Activated T-cell treated with anti-CD3 and anti-CD28 coated beads for 4 hours (primary cell): ENCODE results near the gene DLG1.
"Not testable (repeated sequence)": the region's sequence is repeated elsewhere in the genome, so short reads cannot be mapped to it uniquely, and the experiment has no call there.

Experiments used
- DNase-seq: peaks from one replicate; pipeline ENCODE4 v3.0.0-alpha.2; 2020

The DLG1 gene

DNA sequence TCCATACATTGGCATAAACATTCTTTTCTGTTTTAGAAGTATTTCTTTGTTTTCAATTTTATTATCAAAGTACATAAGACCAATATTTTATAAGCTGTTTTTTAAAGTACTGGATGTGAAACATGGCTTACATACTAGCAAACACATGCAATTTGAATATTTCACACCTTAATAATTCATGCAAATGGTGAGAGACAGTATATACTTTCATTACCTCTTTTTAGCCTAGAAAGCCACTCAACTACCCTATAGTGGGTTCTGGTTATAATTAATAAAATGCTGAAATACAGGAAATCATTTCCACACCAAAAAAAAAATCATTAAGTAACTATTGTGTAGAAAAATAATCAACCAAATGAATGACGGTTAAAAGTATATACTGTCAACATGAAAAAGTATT is 230.3 kb downstream of the DLG1 start:
- no peak for DNase-seq

DNA sequence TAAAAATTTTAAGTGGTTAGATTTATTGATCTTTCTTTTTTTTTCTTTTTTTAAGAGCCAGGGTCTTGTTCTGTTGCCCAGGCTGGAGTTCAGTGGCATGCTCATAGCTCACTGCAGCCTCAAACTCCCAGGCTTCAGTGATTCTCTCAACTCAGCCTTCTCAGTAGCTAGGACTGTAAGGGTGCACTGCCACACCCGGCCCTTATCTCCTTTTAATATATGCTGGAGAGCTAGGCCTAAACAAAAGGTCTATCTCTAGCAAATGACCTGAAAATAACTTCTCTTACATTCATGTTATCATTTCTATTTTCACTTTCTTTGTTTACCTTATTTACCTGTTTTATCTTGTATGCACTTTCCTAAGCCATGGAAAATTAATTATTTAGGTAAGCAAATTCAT is 233.6 kb downstream of the DLG1 start:
- no peak for DNase-seq

DNA sequence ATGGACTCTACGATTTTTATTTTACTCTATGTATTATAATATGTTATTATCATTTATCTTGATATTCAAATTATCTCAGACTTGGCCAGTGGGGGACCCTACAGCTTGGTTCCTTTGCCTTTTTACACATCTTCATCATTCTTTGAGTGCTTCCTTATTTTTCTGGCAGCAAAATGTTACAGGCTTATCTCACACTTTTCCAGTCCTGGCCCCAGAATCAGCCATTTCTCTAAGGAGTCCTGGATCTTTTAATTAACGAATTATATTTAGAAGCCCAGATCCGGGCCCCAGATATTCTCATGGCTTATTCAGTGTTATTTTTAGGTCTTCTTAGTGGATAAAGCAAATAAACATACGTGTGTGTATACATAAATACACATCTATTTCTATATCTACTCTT is 236.0 kb downstream of the DLG1 start:
- DNase-seq, result no peak

DNA sequence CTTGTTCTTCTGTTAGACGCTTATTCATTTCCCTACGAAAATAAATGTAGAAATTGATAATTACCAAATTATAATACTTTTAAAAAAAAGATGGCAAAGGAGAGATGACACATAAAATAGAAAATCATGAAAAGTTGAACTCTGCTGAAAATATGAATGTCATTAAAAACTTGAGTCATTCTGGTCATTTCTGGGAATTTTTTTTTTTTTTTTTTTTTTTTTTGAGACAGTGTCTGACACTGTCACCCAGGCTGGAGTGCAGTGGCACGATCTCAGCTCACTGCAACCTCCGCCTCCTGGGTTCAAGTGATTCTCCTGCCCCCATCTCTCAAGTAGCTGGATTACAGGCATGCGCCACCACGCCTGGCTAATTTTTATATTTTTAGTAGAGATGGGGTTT is 246.8 kb downstream of the DLG1 start:
- not testable (repeated sequence) for DNase-seq

DNA sequence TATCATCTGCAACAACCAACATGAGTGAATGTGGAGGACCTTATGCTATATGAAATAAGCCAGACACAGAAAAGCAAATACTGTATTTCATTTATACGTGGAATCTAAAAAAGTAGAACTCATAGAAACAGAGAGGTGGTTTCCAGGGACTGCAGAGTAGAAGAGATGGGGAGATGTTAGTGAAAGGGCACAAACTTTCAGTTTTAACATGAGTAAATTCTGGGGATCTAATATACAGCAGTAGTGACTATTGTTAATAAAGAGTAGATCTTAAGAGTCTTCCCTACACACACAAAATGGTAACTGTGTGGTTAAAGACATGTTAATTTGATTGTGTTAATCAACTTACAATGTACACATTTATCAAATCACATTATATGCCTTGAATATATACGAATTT is 247.9 kb downstream of the DLG1 start:
- DNase-seq, result no peak

DNA sequence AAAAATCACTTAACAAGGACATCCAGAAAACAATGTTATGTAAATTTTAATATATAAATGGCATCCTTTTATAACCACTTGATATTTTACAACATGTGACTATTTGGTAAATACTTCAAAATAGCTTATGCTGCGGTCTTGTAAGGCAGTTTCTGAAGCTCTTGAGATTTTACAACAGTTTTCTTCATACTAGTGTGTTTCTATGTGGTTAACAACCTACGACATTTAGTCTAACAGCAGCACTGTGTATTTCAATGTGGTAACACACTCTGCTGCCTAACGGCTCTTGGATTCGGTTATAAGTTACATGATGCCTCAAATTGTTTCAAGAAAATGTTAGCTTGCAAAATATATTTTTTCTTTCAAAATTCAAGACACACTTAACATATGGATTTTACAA is 255.9 kb downstream of the DLG1 start:
- no peak for DNase-seq

DNA sequence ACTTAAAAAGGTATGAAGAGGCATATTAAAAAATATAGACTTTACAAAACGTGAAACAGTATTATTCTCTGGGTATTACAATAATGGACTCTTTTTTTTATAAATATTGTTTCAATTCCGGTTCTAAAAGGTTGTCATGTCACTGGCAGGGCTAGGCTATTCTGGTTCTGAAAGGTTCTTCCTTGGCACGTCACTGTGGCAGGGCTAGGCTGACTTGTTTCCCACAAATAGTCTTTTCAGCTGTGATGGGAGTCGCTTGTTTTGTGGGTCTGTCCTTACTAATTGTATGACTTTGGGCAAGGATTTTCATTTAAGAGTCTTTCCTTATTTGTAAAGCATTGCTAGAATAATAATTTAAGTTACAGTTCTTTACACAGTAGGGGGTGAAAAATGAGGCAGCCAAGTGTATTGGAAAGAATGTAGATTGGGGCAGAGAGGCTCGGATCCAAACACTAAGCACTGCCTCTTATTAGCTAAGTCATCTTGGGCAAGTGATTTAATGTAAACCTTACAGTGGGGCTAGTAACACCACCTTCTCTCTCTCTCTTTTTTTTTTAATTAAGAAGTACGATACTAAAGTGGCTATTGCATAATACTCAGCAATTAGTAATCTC is 256.4 kb downstream of the DLG1 start:
- DNase-seq, result no peak

DNA sequence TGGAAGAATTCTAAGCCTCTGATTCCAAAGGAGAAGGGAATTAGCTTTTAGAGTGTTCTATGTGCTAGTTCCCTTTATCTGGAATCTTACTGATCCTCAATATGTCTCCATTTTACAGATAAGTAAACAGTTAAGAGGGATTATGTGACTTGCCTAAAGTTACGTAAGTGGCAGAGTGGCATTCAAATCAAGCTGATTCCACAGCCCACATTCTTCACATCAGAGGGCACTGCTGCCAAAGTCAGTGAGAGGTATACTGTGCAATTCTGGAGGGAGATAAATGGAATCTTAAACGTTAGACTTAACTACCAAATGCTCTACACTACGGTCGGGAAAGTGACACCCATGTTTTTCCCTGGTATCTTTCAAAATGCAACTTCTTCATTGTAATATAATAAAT is 257.8 kb downstream of the DLG1 start:
- no peak for DNase-seq

DNA sequence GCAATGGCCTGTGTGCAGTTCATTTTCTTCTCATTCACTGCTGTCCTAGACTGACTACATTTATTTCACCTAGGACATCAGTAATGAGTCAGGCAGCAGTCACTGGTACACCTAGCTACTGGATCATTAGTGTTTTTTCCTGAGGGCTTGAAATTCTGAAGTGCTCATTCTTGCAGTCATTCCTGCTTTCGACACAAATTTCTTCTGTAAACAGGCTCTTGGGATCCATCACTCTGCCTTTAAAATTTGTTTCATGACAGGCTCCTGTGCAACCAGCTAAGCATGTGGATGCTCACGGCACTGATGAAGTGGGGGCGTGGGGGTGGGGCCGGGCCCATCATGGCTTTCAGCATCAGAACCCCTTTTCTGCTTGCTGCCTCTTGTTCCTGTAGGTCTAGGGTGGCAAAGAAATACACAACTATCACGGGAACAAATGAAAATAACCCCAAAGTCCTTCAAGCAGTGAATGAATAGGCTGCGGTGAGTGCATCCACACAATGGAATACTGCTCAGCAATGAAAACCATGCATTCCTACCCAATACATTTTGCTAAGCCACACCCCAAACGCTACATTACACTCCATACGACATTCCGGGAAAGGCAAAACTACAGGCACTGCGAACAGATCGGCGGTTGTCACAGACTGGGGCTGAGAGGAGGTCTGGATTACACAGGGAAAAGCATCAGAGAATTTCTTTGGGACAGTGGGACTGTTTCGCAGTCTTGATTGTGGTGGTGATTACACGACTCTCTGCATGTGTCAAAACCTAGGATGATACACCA is 259.5 kb downstream of the DLG1 start:
- no peak for DNase-seq

DNA sequence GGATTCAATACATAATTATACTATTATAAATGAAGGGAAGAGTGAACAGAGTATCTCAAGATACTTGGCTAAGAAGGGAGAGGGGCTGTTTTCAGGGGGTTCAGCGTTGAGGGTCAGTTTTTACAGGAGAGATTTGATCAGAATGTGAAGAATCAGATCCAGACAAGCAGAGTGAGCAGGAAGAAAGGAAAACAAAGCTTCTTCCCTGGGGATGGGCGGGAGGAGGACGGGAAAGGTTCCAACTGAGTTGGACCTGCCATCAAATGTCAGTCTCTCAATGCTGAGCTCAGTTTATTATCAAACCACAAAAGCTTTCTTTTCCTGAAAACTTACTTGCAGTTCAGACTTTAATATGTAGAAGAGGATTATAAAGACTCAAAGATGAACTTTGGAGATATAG is 262.8 kb downstream of the DLG1 start:
- no peak for DNase-seq

DNA sequence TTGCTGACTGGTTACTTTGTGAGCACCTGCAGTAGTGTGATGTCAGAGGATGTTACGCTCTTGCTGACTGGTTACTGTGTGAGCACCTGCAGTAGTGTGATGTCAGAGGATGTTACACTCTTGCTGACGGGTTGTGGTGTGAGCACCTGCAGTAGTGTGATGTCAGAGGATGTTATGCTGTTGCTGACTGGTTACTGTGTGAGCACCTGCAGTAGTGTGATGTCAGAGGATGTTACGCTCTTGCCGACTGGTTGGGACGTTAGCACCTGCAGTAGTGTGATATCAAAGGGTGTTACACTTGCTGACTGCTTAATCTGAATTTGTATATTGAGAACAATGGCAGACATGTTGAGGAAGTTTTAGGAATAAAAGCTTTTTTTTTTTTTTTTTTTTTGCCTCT is 263.6 kb downstream of the DLG1 start:
- not testable (repeated sequence) for DNase-seq

DNA sequence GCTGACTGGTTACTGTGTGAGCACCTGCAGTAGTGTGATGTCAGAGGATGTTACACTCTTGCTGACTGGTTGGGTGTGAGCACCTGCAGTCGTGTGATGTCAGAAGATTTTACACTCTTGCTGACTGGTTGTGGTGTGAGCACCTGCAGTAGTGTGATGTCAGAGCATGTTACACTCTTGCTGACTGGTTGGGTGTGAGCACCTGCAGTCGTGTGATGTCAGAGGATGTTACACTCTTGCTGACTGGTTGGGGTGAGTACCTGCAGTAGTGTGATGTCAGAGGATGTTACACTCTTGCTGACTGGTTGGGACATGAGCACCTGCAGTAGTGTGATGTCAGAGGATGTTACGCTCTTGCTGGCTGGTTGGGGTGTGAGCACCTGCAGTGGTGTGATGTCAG is 264.6 kb downstream of the DLG1 start:
- DNase-seq, result not testable (repeated sequence)

DNA sequence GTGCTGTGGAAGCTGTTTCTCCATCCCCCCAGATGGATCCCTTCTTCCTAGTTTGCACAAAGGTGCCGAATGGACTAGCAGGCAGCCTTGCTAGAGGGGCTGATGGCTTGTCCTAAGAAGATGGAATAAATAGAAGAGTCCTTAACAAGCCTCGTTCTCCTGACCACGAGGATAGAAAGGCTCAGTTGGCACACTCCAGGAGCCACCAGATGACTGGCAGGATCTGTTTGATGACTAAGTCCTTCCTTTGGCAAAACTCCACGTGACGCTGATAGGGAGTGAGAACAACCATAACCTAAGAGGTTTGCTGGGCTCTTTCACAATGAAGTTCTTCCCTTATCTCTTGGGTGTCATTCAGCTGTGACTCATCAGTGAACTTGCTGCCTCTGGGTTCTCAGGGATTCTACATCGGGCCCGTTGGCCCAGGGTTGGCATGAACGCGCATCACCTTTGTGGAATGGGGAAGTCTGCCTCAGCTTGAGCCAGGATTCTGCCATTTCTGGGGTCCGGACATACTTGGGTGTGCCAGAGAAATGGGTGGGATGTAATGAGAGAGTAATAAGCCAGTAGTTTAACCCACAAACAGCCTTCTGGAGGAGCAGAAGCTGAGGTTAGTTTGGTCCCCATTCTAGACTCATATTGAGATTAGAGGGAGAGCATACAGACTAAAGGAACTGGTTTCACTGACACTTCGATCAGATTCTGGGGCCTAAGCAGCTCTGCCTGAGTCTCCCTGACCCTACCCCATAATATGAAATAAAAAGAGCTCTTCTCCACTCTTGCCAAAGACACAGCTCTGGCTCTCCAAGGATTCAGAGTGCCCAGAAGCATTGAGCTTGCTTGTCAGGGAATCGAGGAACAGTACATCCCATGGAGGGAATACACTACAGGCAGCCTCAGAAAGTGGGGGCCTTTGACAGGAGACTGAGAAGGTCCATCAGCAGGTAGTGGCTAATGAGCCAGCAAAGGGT is 266.8 kb downstream of the DLG1 start:
- DNase-seq, result no peak

DNA sequence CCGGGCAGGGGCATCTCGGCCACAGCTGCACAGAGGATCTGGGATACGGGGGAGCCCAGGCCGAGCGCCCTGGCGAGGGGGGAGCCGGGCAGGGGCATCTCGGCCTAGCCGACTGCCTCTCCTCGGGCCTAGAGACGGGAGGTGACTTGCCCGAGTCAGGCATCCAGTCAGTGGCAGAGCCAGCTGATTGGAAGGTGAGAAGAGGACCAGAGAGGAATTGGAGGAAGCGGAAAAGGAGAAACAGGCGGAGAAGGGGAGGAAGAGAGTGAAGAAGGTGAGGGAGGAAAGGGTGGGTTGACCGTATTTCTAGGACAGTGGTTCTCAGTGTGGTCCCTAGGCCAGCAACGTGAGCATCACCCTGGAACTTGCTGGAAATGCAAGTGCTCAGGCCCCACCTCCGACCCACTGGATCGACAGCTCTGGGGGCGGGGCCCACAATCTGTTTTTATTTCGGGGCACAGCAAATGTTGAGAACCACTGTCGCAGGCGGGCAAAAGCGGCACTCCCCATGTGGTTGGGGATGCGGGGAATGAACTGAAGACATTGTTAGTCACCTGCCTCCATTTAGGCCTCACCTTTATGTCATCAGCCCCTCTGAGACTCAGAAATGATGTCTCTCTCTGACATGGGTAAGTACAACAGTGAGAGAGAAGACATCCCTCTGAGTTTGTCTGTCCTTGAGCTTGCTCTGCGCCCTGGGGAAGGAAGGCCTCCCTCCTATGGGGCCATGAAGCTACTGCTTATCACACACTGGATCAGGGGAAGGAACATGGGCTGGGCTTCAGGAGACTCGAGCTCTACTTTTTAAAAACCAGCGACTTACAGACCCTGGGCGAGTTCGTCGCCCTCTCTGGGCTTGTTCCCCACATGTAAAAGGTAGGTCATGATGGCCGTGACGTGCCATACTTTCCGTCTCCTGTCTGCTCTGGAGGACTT is 267.8 kb downstream of the DLG1 start:
- DNase-seq, result no peak

DNA sequence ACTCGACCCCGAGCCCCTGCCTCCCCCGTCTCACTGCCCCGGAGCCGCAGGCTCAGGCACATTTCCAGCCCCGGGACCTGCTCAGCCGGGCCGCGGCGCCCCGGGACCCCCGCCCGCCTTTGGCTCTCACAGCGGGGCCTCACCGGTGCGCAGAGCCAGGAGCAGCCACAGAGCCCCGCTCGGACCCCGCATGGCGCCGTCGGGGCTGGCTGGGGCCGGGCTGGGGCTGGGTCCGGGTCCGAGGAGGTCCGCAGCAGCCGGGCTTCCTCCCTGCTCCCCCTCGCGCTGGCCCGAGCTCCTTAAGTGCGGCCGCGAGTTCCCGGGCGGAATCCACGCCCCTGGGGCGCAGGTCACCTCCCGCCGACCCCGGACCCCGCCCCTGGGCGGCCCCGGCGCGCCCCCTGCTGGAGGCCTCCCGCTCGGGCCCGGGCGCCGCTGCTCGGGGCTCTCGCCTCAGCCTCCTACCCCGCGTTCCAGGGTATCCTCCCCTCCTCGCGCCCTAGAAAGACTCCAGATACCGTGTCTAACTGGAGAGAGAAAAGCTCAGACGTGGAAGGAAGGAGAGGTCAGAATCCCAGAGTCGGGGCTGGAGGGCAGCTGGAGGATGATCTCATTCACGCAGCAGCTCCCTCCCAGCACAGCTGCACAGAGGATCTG is 268.8 kb downstream of the DLG1 start, which contains the start of gene MELTF:
Gene MELTF, minus strand, starts transcription at position 307 of the 657 bp plus-strand sequence. Its CDS starts 115 bp downstream, at position 192.
- peak; percentile 56 for DNase-seq

DNA sequence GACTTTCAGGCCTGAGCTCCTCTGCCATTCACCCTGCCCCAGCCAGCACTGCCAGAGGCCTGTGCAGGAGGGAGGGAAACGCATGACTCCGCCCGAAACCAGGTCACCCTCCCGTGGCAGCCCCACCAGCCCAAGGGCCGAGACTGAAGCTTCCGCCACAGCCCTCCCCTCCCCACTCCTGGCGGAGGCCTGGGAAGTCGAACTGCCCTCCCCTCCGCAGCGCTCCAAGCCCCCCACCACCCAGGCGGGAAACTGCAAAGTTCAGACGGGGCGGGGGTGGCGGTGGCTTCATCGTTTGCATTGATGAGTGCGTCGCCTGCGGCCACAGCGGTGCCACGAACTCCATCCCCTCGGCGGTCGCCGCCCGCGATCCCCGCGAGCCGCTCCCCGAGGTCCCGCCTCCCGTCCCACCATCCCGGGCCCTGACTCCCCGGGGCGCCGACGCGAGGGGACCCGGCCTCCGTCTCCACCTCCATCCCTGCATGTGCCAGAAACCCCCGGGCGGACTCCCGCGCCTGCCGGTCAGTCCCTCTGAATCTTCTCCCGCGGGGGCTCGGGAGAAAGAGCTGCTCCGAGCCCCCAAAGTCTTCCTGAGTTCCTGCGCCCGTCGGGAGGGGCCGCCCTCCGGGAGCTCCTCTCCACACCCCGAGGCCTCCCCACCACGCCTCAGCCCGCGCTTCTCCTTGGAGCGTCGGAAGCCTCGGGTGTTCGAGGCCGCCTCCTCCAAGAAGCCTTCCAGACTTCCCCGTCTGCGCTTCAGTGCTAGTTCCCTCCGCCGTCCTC is 269.5 kb downstream of the DLG1 start:
- no peak for DNase-seq

DNA sequence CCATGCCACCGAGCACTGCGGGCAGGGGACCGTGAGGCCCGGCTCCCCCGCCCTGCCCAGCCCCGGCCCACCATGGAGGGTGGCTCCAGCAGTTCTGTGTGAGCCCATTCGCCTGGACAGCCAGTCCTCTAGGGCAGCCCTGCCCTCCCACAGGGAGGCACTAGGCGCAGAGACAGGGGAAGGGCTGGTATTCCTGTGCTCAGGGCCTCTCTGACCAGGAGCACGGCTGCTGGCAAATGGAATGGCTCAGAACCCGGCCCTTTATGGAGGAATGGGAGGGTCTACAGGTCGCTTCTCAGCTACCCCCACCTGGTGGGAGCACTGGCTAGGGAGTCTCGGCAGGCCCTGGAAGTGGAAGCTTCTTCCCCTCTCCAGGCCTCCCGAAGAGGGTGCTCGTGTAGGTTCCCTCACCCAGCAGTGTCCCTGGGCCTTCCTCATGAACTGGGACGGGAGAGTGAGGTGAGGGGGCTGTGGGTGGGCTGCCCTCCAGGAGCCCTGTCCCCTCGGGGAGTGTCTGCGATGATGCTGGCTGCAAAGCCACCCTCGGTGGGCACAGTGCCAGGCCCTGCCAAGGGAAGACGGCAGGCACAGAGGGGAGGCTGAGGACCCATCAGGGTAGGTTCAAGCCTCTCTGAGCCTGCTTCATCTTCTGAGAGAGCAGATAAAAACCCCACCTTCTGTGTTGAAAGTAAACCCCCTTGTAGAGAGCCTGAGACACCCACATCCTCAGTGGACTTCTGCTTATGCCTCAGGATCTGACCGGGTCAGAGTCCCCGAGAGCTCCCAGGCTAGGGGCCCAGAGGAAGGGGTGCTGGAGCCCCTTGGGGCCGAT is 270.3 kb downstream of the DLG1 start:
- no peak for DNase-seq

DNA sequence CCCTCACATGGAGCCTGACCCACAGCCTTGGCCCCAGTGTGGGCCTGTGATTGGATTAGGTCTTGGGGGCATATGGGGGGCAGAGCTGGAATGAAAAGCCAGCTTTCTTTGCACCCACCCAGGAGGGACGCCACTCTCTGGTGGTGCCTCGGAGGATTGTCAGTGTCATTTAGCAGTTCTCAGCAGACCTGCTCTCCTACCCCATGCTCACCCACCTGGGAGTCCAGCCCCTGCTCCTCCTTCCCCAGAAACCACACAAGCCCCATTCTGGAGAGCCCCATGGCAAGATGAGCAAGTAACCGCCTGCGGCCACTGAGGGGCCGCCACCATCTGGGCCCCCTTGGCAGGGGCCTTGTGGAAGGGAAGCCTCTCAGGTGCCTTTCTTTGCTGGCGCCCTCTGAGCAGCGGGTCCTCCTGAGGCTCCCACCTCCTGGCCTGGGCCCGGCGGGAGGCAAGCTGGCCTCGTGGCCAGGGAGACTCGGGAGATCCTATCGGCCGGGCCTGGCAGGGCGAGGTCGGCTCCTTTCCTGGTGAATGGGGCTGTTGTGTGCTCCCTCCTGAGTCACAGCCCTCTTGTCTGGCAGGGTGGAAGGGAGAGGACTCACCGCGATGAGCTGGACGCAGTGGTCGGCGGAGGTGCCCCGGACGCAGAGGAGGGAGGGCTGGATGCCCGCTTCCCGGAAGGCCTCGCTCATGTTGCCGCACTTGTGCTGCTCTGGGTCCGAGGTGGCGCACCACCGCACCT is 271.1 kb downstream of the DLG1 start:
- no peak for DNase-seq

DNA sequence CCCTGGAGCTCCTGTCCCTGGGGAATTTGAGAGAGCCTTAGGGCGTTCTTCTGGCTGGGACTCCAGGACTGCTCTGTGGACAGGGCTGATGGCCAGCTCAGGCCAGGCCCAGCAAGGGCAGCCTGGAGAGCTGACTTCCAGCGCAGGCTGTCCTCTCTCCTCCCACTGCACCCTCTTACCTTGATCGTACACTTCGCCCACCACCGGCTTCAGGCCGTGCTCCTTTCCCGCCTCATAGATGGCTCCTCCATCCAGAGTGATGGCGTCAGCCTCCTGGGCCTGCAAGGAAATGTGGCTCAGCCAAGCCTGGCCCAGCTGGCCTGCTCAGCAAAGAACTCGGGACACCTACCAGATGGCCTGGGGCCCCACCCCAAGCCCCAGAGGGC is 271.9 kb downstream of the DLG1 start:
- no peak for DNase-seq
